B cell (primary cell): ENCODE data around the gene CCDC106.

Source experiments
- EZH2 ChIP-seq: IDR thresholded peaks from 2 replicates; pipeline ENCODE4 v1.6.1; 2012; ENCODE audit warnings: borderline replicate concordance, low read depth, mild to moderate bottlenecking, moderate library complexity, low read length; ENCODE audit not compliant: insufficient read depth, poor library complexity, severe bottlenecking
- TF ChIP-seq, protein P1 (sequence below): fragments of 200-600 bp; IDR thresholded peaks from one replicate; pipeline ENCODE4 v1.8.0; 2022; ENCODE audit warnings: antibody characterized with exemption, mild to moderate bottlenecking

DNA sequence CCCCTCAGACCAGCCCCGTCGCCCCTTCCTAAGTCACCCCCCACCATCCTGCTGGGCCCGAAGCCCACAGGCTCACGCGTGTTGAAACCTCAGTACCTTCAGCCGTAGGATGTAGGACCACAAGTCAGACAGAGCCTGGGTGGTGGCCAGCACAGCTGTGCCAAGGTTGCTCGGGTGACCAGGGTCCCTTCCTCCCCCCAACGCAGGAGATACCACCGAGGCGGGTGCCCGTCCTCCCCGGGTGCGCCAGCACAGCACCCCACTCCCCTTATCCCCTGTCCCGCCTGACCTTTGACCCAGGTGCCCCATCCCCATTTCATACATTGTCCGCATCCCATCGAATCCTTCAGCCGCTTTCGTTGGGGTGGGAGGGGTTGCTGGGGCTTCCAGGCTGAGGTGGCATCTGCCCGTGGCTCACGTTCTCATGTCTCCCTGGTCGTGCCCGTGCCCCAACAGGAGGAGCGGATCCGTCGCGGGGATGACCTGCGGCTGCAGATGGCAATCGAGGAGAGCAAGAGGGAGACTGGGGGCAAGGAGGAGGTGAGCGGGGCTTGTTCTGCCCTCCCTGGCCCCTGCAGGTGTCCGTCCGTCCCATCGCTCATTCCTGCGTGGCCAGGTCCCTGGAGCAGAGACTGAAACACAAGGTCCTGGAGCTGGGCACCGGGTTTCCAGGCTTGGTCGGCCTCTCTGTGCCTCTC, 41.5 kb downstream of the CCDC106 start:
- no peak for TF ChIP-seq EZH2
- TF ChIP-seq, protein P1, sequence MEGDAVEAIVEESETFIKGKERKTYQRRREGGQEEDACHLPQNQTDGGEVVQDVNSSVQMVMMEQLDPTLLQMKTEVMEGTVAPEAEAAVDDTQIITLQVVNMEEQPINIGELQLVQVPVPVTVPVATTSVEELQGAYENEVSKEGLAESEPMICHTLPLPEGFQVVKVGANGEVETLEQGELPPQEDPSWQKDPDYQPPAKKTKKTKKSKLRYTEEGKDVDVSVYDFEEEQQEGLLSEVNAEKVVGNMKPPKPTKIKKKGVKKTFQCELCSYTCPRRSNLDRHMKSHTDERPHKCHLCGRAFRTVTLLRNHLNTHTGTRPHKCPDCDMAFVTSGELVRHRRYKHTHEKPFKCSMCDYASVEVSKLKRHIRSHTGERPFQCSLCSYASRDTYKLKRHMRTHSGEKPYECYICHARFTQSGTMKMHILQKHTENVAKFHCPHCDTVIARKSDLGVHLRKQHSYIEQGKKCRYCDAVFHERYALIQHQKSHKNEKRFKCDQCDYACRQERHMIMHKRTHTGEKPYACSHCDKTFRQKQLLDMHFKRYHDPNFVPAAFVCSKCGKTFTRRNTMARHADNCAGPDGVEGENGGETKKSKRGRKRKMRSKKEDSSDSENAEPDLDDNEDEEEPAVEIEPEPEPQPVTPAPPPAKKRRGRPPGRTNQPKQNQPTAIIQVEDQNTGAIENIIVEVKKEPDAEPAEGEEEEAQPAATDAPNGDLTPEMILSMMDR, result no peak
